PFSK-1 (cell line): ENCODE results near the gene NFAM1.

Experiments used
- FOXP2 ChIP-seq: optimal IDR thresholded peaks from 2 replicates; pipeline ENCODE3; 2011; ENCODE audit warnings: borderline replicate concordance, control low read depth, inconsistent platforms; ENCODE audit not compliant: insufficient read depth; ENCODE audit errors: extremely low read length, extremely low read depth
- POLR2AphosphoS5 ChIP-seq: IDR thresholded peaks from 2 replicates; pipeline ENCODE4 v1.6.1; 2012; ENCODE audit warnings: low read depth, mild to moderate bottlenecking, control low read depth, low read length, moderate library complexity
- TF ChIP-seq, protein P1 (sequence below), 2 experiments: IDR thresholded peaks; 2 replicates each; pipeline versions ENCODE4 v1.6.1 to v1.8.0; 2011 to 2012; ENCODE audit warnings: low read depth in 2 of 2, low read length in 2 of 2, control low read depth in 1 of 2, inconsistent platforms in 1 of 2, mild to moderate bottlenecking in 1 of 2, moderate library complexity in 1 of 2; ENCODE audit not compliant: insufficient read depth in 1 of 2

DNA sequence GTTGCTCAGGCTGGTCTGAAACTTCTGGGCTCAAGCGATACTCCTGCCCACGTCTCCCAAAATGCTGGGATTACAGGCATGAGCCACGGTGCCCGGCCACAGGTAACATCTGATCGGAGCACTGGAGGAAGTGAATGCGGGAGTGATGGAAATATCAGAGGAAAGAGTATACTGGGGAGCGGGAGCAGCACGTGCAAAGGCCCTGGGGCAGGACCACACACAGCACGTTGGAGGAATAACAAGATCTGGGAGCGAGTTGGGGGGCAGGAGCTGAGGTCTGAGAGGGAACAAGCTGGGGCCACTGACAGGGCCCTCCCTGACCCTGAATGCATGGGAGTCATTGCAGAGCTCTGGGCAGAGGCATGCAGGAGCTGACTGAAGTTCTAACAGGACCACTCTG, 70.7 kb downstream of the NFAM1 start:
- TF ChIP-seq FOXP2 (no peak), POLR2AphosphoS5 (no peak)
- TF ChIP-seq, protein P1, sequence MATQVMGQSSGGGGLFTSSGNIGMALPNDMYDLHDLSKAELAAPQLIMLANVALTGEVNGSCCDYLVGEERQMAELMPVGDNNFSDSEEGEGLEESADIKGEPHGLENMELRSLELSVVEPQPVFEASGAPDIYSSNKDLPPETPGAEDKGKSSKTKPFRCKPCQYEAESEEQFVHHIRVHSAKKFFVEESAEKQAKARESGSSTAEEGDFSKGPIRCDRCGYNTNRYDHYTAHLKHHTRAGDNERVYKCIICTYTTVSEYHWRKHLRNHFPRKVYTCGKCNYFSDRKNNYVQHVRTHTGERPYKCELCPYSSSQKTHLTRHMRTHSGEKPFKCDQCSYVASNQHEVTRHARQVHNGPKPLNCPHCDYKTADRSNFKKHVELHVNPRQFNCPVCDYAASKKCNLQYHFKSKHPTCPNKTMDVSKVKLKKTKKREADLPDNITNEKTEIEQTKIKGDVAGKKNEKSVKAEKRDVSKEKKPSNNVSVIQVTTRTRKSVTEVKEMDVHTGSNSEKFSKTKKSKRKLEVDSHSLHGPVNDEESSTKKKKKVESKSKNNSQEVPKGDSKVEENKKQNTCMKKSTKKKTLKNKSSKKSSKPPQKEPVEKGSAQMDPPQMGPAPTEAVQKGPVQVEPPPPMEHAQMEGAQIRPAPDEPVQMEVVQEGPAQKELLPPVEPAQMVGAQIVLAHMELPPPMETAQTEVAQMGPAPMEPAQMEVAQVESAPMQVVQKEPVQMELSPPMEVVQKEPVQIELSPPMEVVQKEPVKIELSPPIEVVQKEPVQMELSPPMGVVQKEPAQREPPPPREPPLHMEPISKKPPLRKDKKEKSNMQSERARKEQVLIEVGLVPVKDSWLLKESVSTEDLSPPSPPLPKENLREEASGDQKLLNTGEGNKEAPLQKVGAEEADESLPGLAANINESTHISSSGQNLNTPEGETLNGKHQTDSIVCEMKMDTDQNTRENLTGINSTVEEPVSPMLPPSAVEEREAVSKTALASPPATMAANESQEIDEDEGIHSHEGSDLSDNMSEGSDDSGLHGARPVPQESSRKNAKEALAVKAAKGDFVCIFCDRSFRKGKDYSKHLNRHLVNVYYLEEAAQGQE (IDR thresholded peaks at IDR 0.05; ENCODE audit: insufficient read depth in 1 of 2, low read depth in 2 of 2, low read length in 2 of 2) = no peak
